ENCODE data around the gene NPHP4. TPM values are rescaled to one million over a fixed set of nuclear protein-coding genes. Genes with fewer than 3 reads are reported as not detected.

The NPHP4 gene
- total RNA-seq, 6 experiments from 2014 or later, result 1.5 to 6.0 (median 2.0) TPM

DNA sequence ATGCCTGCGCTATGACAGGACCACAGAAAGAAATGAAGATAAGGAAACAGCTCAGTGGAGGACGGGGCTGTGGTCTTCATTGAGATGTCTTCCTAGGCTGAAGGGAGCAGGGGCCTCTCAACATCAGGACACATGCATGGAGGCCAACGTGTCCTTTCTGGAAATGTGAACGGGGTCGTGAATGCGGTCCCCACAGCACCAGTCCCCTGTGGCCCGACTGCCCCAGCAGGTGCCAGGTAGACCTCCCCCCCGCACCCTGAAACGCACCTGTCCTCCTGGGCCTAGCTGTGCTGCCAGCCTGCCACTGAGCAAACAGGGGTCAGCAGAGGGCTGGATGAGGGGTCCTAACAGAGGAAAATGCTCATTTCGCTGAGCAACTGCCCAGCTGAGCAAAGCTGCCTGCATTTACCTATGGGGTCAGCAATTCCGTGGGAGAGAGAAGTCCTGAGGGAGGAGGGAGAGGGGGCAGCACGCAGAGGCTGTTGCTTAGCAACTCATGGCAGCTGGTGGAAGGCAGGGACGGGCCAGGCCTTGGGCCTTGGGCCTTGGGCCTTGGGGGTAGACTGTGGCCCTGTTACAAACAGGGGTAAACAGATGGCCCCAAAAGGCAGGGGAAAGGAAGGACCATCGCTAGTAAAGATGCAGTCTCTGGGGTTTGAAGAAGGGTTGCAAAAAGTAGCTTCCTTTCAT, 77.4 kb downstream of the NPHP4 start:
- DNase-seq (peak in 1 of 3 donors; percentile 40), ATAC-seq (no peak)
- 87% methylated on average over 10 of the region's 14 CpGs for WGBS (ENCODE audit: insufficient coverage, low coverage, low lambda C conversion rate, missing lambda C conversion rate)
- H3K36me3 ChIP-seq, result no peaks in the 10 kb centered on the region
- no peaks in the 10 kb centered on the region for H3K27me3 ChIP-seq
- no peaks in the 10 kb centered on the region for H3K9me3 ChIP-seq
- TF ChIP-seq, protein P1, sequence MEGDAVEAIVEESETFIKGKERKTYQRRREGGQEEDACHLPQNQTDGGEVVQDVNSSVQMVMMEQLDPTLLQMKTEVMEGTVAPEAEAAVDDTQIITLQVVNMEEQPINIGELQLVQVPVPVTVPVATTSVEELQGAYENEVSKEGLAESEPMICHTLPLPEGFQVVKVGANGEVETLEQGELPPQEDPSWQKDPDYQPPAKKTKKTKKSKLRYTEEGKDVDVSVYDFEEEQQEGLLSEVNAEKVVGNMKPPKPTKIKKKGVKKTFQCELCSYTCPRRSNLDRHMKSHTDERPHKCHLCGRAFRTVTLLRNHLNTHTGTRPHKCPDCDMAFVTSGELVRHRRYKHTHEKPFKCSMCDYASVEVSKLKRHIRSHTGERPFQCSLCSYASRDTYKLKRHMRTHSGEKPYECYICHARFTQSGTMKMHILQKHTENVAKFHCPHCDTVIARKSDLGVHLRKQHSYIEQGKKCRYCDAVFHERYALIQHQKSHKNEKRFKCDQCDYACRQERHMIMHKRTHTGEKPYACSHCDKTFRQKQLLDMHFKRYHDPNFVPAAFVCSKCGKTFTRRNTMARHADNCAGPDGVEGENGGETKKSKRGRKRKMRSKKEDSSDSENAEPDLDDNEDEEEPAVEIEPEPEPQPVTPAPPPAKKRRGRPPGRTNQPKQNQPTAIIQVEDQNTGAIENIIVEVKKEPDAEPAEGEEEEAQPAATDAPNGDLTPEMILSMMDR (IDR thresholded peaks at IDR 0.05), result no peak
- no peak for TF ChIP-seq POLR2A (IDR thresholded peaks at IDR 0.05)
- no peak overlapping the region for H3K27ac ChIP-seq
- no peak overlapping the region for H3K4me3 ChIP-seq
- H3K4me1 ChIP-seq, result no peaks in the 10 kb centered on the region
- intact Hi-C loops (cut with DNase I), result no loop called here

DNA sequence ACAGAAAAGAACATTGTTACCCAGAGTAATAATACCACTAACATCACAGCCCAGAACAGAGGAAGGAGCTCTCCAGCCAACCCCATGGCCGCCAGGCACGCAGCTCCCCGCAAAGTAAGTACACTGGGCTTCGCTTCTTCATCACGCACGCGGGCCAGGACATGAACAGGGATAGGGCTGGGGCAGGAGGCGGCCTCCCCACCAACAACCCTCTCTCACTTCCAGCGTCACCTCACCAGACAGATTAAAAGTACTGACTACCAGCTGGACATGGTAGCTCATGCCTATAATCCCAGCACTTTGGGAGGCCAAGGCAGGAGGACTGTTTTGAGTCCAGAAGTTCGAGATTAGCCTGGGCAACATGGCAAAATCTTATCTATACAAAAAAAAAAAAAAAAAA, 78.3 kb downstream of the NPHP4 start:
- TF ChIP-seq, protein P1 (IDR thresholded peaks at IDR 0.05), result no peak
- TF ChIP-seq POLR2A (IDR thresholded peaks at IDR 0.05), result no peak
- H3K27me3 ChIP-seq, result no peaks in the 10 kb centered on the region
- intact Hi-C loops (cut with DNase I), result no loop called here
- no peak overlapping the region for H3K4me3 ChIP-seq
- peak in 1 of 3 donors; percentile 38 for DNase-seq
- ATAC-seq, result no peak
- H3K4me1 ChIP-seq, result no peaks in the 10 kb centered on the region
- H3K9me3 ChIP-seq, result no peaks in the 10 kb centered on the region
- WGBS (ENCODE audit: insufficient coverage, low coverage, low lambda C conversion rate, missing lambda C conversion rate), result 100% methylated on average over 6 of the region's 10 CpGs
- no peak overlapping the region for H3K27ac ChIP-seq
- H3K36me3 ChIP-seq, result no peaks in the 10 kb centered on the region

DNA sequence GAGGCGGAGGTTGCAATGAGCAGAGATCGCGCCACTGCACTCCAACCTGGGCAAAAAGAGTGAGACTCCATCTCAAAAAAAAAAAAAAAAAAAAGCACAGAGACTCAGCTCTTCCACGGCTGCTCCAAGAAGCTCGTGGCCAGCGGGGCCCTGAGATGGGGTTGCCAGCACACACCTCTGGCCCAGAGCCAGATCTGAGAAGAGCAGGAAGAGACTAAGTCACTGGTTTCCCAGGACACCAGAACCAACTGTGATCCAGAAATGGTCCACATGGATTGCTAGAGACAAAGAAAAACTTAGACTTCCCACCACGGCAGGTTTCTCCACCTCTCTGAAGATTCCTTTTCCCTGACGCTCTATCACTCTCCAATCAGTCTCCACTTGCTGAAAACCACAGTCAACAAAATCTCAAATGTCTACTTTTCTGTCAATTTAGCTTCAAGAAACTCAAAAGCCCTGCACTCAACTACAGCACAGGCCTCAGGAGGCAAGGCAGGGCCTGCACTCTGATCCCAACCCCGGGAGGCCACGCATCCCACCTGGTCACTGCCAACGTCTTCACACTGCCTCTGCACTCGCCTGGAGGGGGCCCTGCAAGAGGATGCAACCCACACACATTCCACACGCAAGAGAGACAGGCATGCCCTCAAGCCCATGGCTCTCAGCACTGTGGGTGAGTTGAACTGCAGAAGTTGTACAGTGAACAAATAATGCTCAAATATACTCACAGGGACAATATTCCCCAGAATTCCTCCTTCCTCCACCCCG, 79.0 kb downstream of the NPHP4 start:
- intact Hi-C loops (cut with DNase I), result no loop called here

DNA sequence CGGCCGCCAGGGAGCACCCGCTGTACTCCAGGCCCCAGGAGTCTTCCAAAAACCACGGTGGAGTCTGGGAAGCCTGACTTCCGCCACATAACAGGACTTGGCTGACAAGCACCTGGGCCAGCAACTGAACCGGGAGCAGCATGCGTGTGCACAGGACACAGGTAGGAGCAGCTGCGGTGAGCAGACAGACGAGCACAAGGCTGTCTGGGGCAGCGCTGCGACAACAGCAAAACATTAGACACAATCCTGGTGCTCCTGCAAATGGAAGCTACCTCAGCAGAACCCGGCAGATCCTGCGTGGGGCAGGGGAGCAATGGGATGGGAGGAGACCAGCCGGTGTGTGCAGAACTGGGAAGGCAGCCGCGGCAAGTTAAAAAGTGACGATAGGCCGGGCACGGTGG, 80.4 kb downstream of the NPHP4 start:
- no peaks in the 10 kb centered on the region for H3K27me3 ChIP-seq
- DNase-seq (peak in 1 of 3 donors; percentile 36), ATAC-seq (no peak)
- H3K4me1 ChIP-seq, result no peaks in the 10 kb centered on the region
- no peak overlapping the region for H3K27ac ChIP-seq
- intact Hi-C loops (cut with DNase I), result no loop called here
- no peak overlapping the region for H3K4me3 ChIP-seq
- no peaks in the 10 kb centered on the region for H3K9me3 ChIP-seq
- no peaks in the 10 kb centered on the region for H3K36me3 ChIP-seq
- 93% methylated on average over 15 of the region's 19 CpGs for WGBS (ENCODE audit: insufficient coverage, low coverage, low lambda C conversion rate, missing lambda C conversion rate)
- TF ChIP-seq POLR2A (IDR thresholded peaks at IDR 0.05), result no peak

More for the DNA sequence above, 79.0 kb downstream of the NPHP4 start:
- DNase-seq (peak in 1 of 3 donors; percentile 34), ATAC-seq (no peak)
- H3K27me3 ChIP-seq, result no peaks in the 10 kb centered on the region
- no peak overlapping the region for H3K27ac ChIP-seq
- WGBS (ENCODE audit: insufficient coverage, low coverage, low lambda C conversion rate, missing lambda C conversion rate), result 71% methylated on average over 5 of the region's 14 CpGs
- no peaks in the 10 kb centered on the region for H3K9me3 ChIP-seq
- no peak overlapping the region for H3K4me3 ChIP-seq
- no peaks in the 10 kb centered on the region for H3K4me1 ChIP-seq
- no peaks in the 10 kb centered on the region for H3K36me3 ChIP-seq
- TF ChIP-seq, protein P1 (IDR thresholded peaks at IDR 0.05), result no peak
- TF ChIP-seq POLR2A (IDR thresholded peaks at IDR 0.05), result no peak

DNA sequence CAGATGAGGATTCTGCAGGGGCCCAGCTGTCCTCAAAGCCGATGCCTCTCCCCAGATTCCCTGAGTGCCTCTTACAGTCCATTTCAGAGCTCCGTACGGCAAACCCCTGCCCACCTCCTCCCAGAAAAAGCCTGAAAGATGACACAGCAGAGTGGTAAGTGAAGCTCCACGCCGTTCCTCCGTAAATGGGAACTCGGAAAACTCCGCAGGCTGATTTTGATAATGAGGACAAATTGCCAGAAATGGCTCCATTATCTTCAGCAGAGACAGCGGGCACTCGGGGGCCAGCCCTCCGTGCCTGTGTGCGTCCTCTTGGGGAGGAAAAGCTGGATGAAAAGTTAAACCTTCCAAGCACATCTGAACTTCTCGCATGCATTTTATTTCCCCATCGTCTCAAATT, 81.1 kb downstream of the NPHP4 start:
- peak in 1 of 3 donors; percentile 1 for DNase-seq
- no peak overlapping the region for H3K27ac ChIP-seq
- H3K4me1 ChIP-seq, result no peaks in the 10 kb centered on the region
- WGBS (ENCODE audit: insufficient coverage, low coverage, low lambda C conversion rate, missing lambda C conversion rate), result 65% methylated on average over 3 of the region's 14 CpGs
- TF ChIP-seq POLR2A (IDR thresholded peaks at IDR 0.05), result no peak
- TF ChIP-seq, protein P1 (IDR thresholded peaks at IDR 0.05), result no peak
- no peaks in the 10 kb centered on the region for H3K9me3 ChIP-seq
- no peak for ATAC-seq
- no peaks in the 10 kb centered on the region for H3K27me3 ChIP-seq
- H3K36me3 ChIP-seq, result no peaks in the 10 kb centered on the region
- no peak overlapping the region for H3K4me3 ChIP-seq
- intact Hi-C loops (cut with DNase I), result no loop called here

Data from right lobe of liver (tissue), 6 donors.